GM12891 (cell line): ENCODE measurements around the gene PRKCE.

Source experiments
- POLR2A ChIP-seq: IDR thresholded peaks from 2 replicates; pipeline ENCODE4 v1.6.1; 2011; ENCODE audit warnings: low read depth, low read length, control low read depth
- POU2F2 ChIP-seq: IDR thresholded peaks from 2 replicates; pipeline ENCODE4 v1.6.1; 2011; ENCODE audit warnings: low read depth, mild to moderate bottlenecking, control low read depth, low read length, moderate library complexity
- TAF1 ChIP-seq: IDR thresholded peaks from 2 replicates; pipeline ENCODE4 v1.6.1; 2011; ENCODE audit warnings: low read depth, low read length, control low read depth

GRCh38 chr2:45725731-45726130, 74.3 kb downstream of the PRKCE start:
- TF ChIP-seq TAF1, result no peak
- TF ChIP-seq POLR2A, result no peak
- TF ChIP-seq POU2F2, result no peak
